Astrocyte of the hippocampus (primary cell): ENCODE results near the gene EDDM13.
"Not testable (repeated sequence)": the region's sequence is repeated elsewhere in the genome, so short reads cannot be mapped to it uniquely, and the experiment has no call there.

ENCODE experiments used
- DNase-seq: peaks from one replicate; pipeline ENCODE4 v3.0.0; 2011; ENCODE audit warnings: low read depth, low spot score

Gene EDDM13, protein sequence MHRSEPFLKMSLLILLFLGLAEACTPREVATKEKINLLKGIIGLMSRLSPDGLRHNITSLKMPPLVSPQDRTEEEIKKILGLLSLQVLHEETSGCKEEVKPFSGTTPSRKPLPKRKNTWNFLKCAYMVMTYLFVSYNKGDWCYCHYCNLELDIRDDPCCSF

DNA sequence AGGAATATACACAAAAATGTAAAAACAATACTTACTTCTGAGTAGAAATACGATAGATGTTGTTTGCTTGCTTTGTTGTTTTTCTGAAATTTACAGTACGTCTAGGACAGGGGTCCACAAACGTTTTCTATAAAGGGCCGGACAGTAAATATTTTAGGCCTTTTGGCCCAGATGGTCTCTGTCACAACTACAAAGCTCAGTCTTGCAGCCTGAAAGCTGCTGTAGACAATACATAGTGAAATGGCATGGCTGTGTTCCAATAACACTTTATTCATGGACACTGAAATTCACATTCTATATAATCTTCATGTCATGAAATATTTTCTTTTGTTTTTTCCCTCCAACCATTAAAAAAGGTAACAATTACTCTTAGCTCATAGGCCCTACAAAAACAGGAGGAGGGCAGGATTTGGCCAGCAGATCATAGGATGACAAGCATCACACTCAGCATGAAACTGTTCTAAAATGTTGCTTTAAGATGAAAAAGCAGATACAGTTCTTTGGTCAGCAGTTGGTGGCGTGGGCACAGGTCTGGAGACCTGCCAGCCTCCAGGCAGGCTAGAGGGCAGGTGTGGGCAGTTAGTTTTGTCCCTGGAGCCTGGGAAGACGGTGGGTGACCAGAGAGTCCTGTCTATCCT, at the start of gene EDDM13:
Gene EDDM13 (plus strand): TSS at position 588 of the 638 bp plus-strand sequence. CDS start 87 bp downstream, outside the sequence.
- no peak for DNase-seq

DNA sequence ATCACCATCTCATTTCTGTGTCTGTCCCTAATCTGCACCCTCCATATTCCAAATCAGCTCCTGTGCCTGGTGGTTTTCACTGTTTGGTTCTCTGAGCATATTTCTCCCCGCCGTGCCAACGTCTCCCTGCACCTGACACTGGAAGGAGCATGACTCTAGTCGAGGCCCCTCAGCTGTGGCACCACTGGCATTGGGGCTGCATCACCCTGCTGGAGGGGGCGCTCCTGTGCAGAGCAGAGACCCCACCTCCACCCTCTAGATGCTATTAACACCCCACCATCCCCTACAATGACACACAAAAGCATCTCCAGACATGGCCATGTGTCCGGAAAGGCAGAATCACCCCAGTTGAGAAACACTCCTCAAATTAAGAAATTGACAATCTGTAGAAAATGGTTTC, 49.6 kb upstream of the EDDM13 start:
- DNase-seq, result no peak

DNA sequence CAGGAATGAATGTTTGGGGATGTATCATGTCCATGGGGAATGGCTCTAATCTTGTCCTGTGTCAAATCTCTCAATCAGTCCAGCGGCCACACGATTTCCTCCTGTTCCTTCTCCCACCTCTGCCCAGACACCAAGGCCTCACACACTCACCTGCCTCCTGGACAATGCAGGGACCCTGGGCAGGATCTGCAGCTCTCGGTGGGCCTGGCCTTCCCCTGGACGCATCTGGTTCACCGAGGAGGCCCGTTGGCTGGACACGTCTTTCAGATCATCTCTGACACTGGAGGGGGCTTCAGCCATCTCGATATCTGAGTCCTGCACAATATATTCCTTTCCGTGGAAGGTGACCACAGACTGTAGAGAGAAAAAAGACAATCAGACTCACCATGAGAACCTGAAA, 49.1 kb upstream of the EDDM13 start:
- DNase-seq, result no peak

DNA sequence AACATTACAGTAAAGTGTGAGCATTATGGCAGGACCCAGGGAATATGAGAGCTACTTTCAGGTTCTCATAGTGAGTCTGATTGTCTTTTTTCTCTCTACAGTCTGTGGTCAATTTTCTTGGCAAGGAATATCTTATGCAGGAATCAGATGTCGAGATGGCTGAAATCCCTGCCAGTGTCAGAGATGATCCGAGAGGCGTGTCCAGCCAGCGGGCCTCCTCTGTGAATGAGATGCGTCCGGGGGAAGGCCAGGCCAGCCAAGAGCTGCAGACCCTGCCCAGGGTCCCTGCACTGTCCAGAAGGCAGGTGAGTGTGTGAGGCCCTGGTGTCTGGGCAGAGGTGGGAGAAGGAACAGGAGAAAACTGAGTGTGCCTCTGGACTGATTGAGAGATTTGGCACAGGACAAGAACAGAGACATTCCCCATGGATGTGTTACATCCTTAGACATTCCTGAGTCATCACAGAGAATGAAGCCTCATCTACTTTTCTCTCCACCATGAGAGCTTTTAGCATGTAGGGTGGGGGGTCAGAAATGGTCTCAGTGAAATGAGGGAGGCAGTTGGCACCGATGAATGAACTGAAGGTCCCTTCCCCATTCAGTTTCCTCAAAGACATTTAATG, 27.3 kb upstream of the EDDM13 start:
- DNase-seq, result no peak

DNA sequence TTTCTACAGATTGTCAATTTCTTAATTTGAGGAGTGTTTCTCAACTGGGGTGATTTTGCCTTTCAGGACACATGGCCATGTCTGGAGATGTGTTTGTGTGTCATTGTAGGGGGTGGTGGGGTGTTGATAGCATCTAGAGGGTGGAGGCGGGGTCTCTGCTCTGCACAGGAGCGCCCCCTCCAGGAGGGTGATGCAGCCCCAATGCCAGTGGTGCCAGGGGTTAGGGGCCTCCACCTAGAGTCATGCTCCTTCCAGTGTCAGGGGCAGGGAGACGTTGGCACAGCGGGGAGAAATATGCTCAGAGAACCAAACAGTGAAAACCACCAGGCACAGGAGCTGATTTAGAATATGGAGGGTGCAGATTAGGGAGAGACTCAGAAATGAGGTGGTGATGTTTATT, 26.8 kb upstream of the EDDM13 start:
- DNase-seq, result not testable (repeated sequence)

DNA sequence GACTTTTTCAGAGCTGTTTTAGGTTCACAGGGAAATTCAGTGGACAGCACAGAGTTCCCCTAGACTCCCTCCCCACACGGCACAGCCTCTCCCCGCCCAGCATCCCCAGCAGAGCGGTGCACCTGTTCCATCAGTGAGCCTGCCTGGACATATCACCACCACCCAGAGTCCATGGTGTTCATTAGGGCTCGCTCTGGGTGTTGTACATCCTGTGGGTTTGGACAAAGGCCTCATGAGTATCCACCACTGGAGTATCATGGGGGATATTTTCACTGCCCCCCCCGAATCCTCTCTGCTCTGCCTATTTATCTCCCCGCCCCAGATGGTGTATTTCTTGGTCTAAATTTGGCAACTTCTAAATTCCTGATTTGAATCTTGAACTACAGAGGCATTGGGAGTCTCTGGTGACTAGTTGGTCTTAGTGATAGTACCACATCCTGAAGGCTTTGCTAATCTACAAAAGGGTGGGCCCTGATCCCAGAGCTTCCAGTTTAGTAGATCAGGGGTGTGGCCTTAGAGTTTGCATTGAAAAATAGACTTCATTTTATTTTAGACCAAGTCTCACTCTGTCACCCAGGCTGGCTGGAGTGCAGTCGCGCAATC, 23.7 kb upstream of the EDDM13 start:
- not testable (repeated sequence) for DNase-seq

DNA sequence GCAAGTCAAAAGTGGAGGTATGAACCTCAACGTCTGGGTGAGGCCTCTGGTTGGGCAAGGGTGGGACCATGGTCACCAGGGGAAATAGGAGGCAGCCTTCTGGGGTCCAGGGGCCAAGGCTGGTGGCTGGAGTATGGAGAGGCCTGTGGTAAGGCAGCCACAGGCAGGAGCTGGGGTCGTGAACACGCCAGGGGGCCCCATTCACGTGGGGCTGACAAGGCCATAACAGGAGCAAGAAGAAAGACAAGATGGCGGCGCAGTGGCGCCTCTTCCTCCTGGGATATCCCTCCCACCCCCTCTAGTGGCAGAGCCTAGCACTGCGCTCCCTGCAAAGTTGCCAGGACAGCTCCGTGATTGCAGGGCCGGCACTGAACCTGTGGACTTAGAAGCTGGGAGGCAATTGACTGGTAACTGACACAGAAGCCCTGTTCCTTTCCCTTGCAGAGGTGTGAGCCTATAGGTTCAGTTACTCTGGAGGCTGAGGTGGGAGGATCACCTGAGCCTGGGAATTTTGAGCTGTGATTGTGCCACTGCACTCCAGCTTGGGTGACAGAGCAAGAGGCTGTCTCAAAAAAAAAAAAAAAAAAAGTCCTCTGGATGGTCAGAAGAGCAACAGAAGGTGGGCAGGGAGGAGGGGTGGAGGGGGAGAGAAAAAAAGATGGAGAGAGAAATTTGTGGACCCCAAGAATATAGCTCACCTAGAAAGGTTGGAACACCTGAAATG, 19.7 kb upstream of the EDDM13 start:
- DNase-seq, result peak; percentile 87

DNA sequence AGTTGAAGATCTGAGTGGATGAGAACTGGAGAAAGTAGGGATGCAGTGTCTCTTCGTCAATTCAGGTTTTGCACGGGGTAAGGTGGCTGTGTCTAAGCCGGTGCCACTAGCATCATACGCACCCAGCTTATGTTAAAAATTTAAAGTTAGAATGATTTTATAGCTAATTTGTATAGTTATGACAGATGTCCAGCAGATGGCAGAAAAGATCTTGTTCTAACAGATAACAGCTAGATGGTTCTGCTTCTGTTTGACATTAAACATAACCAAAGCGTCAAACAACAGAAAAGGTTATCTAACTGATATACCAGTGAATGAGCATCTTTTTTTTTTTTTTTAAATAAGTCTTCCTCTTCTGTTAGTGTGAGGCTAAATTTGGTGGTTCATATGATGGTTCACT, 18.8 kb upstream of the EDDM13 start:
- DNase-seq, result peak; percentile 51

DNA sequence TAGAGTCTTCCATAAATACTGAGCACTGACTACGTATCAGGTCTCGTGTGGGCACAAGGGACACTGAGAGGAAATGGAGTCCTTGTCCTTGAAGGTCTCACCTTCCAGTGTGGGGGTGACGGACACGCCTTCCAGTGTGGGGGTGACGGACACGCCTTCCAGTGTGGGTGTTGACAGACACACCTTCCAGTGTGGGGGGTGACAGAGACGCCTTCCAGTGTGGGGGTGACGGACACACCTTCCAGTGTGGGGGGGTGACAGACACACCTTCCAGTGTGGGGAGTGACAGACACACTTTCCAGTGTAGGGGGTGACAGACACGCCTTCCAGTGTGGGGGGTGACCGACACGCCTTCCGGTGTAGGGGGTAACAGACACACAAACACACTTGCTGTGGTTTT, 14.3 kb upstream of the EDDM13 start:
- no peak for DNase-seq

DNA sequence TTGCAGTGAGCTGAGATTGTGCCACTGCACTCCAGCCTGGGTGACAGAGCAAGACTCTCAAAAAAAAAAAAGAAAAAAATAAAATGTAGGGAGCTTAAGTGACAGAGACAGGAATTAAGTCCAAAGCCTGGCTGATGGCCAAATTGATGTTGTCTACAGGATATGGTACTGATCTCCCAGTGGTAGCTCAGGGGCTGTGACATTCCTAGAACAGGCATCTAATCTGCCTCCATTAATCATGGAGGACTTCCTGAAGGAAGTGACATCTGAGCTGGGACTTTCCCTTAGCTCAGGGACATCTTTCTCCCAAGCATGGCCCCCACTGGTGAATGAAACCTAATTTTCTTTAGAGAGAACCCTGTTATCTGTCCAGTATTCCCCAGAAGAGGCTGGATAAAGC, 11.4 kb upstream of the EDDM13 start:
- no peak for DNase-seq

DNA sequence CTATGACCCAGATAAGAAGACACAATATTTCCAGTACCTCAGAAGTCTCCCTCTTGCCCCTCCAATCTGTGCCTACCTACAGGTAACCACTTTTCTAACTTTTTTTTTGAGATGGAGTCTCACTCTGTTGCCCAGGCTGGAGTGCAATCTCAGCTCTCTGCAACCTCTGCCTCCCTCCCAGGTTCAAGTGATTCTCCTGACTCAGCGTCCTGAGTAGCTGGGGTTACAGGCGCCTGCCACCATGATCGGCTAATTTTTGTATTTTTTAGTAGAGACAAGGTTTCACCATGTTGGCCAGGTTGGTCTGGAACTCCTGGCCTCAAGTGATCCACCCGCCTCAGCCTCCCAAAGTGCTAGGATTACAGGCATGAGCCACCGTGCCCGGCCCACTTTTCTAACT, 10.6 kb upstream of the EDDM13 start:
- DNase-seq, result not testable (repeated sequence)

DNA sequence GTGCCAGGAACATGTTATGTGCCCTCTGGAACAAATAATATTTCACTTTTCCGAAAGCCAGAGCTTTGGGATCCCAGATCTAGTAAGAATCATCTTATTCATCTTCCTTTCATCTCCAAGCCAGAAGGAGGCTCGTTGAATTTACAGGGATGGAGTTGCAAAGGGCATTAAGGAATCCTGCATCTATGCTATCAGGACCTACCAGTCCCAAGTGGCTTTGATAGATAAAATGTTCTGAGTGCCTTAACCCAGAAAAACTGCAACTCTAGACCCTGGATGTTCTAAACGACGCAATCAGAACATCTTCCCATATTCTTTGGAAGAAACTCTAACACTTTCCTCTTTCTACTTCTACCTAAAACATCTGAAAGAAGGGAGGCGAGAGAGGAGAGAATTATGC, 9.2 kb upstream of the EDDM13 start:
- no peak for DNase-seq

DNA sequence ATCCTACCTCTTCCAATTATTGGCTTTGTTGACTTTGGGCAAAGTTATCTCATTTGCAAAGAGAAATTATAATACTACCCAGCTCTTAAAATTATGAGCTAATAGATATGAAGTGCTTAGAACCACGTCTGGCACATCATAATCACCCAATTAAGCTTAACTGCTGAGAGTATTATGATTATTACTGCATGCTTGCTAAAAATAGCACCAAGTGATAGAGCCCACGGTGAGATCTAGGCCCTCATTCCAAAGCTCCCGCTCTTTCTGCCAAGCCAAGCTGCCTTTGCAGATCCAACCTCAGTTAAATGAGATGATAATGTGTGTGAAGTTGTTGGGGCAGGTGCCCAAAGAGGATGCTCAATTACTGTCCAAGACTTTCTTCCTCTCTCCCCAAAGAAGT, 6.5 kb upstream of the EDDM13 start:
- DNase-seq, result no peak

DNA sequence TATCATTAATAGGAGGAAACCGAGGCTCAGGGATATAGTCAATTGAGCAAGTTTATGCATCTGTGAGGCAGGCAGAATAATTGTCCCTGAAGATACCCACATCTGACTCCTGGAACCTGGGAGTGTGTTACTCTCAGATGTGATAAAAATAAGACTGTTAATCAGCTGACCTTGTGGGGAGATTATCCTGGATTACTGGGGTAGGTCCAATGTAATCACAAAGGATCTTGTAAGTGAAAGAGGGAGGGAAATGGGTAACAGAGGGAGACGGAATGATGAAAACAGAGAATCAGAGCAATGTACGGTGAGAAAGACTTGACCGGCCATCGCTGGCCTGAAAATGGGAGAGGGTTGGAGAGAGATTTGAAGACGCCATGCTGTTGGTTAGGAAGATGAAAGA, 3.2 kb upstream of the EDDM13 start:
- no peak for DNase-seq

DNA sequence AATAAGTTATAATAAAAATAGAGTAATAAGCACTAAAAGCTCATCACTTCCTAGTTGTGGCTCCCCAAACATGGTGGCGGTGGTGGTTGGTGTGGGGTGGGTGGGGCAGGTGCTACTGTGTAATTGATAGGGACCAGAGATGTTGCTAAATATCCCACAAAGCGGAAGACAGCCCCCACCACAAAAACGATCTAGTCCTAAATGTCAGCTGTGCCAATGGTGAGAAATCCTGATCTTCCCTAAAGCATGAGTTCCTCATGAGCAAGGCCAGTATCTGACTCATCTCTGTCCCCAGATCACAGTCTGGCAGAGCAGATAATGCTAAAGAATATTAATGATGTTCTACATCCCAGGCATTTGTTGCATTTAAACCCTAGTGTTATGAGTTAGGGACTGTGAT, 1.9 kb upstream of the EDDM13 start:
- no peak for DNase-seq

DNA sequence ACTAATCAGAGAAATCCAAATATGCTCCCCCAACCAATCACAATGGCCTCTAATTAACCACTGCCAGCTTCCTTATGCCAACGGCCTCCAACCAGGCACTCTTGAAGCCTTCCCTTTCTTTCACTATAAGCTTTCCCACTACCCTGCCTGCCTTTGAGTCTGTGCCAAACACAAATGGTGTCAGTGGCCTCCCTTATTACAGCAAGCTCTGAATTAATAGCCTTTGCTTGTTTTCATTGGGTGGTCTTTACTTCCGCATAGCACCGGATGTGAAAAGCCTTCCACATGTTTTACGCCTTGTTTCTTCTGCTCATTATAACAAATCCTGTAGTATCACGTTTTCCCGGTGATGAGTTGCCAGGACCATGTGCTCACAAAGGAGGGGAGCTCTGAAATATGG, 1.4 kb upstream of the EDDM13 start:
- DNase-seq, result no peak

DNA sequence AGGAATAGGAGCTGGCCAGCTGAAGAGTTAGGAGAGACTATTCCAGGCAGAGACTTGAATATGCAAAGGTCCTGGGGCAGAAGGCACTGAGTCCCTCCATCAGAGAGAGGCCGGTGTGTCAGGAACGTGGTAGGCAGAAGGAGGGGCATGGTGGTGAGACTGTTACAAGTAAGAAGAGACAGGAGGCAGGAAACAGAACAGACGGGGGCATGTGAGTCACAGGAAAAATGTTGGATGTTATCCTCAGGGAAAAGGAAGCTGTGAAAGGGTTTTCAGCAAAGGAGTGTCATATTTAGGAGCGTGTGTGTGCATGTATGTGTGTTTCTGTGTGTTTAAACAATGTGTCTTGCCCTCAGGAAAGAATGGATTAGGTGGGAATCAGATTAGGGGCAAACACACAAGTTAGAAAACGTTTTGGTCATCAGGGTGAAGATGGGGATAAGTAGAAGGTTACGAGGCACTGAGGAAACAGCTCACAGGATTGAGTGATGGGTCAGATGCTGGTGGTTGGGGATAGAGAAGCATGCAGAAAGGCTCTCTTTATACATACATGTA, 1.1 kb downstream of the EDDM13 start:
- no peak for DNase-seq

DNA sequence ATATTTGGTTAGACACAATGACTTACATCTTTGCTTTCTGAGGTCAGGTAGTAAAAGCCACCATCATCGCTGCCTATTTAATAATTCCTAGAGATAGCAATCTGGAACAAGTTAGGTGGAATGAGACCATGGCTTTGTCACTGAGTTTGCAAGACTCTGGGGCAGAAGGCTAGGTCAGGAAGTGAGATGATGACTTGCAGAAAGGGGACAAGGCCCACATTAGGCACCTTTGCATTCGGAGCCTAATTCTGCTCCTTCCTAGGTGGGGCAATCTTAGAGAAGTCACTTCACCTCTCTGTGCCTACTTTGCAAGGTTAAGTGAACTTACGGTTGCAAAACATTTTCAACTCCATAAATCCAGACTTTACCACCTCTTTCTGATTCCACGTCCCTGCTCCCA, 10.3 kb downstream of the EDDM13 start:
- no peak for DNase-seq

DNA sequence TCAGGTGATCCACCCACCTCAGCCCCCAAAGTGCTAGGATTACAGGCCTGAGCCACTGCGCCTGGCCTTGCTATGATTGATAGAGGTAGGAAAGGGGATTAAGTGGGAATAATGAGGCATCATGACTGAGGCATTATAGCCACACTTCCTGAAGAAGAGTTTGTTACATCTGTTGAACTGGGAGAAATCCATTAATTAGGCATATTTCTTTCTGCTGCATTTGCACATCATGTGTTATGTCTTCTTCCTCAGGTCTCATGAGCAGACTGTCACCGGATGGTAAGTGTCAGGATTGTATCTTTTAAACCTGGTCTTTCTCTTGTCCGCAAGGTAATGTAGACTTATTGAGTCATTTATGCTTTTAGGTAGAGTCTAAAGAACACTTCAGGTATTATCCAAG, 12.2 kb downstream of the EDDM13 start:
- DNase-seq, result no peak

DNA sequence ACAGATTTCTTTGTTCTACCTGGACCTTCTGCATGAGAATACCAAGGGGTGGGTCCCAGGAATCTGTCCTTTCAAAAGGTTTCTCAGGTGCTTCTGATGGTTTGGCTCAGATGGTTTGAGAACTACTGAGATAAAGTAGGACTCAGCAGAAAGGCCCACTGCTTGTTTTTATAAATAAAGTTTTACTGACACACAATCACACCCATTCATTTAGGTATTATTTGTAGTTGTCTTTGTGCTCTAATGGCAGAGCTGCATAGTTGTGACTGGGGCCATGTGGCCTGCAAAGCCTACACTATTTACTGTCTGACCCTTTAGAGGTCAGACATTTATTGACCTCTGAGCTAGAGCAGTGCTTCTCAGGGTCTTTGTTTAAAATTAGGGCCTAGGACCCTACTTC, 17.6 kb downstream of the EDDM13 start:
- no peak for DNase-seq

DNA sequence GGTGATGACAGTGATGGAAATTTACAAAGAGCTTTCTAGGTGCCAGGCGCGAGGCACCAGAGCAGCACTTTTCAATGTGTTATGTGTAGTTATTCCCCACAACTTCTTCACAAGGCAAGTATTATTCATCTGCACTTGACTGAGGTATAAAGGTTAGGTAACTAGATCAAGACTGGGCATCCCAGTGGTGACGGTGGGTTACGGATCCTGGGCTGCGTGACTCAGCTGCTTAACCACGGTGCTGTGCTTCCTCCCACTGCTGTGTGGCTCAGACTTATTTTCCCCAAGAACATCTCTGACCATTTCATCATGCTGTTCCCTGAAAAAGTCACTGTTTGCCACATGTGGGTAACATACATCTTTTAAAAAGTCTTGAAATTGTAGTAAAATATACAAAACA, 19.3 kb downstream of the EDDM13 start:
- DNase-seq, result no peak

DNA sequence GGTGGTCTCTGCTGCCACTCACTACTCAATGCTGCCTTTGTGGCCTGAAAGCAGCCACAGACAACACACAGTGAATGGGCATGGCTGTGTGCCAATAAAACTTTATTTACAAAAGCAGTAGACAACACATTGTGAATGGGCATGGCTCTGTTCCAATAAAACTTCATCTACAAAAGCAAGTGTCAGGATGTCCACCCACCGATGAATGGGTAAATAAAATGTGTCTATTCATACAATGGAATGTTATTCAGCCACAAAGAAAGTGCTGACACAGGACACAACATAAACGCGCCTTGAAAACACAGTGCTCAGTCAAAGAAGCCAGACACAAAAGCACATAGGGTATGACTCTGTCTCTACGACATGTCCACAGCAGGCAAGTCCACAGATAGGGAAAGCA, 22.0 kb downstream of the EDDM13 start:
- peak; percentile 73 for DNase-seq
